SK-N-SH (cell line): ENCODE results near the gene SV2B. TPM values are rescaled to one million over a fixed set of nuclear protein-coding genes. Genes with fewer than 3 reads are reported as not detected.

ENCODE experiments used
- CTCF ChIA-PET: fragments of 300-600, 350-600 bp; formaldehyde crosslinking; extraction: SDS; loops from one replicate; lab custom pipeline; 2021; lab: Yijun Ruan, JAX
- POLR2A ChIA-PET: fragments of 350-600 bp; sonication (Branson Sonifier 250); formaldehyde crosslinking; extraction: SDS; loops from one replicate; lab custom pipeline; 2020; ENCODE audit warnings: antibody characterized with exemption, inconsistent platforms; lab: Yijun Ruan, JAX
- DNase-seq: peaks from one replicate; pipeline ENCODE4 v3.0.0; 2012
- H2AFZ ChIP-seq: fragments of 200-600 bp; sonication (generic); 2 replicates; pipeline ENCODE4 v1.8.1; 2016; ENCODE audit warnings: antibody characterized with exemption, mild to moderate bottlenecking, low read depth
- H3F3A ChIP-seq: fragments of 200-600 bp; sonication (generic); replicated peaks from 2 replicates; pipeline ENCODE3; 2016; ENCODE audit warnings: antibody characterized with exemption, mild to moderate bottlenecking; ENCODE audit not compliant: insufficient read depth
- H3K27ac ChIP-seq, 2 experiments: fragments of 200-500 bp in 1 of 2; fragments of 200-600 bp in 1 of 2; sonication (Bioruptor generic) in 1 of 2; sonication (generic), shearing (Covaris generic) in 1 of 2; 2 replicates each; pipeline versions ENCODE4 v1.5.1 to v1.6.1; 2014 to 2016; ENCODE audit warnings: low read depth in 2 of 2, inconsistent platforms in 1 of 2, low read length in 1 of 2, mild to moderate bottlenecking in 1 of 2, mixed read lengths in 1 of 2
- H3K27me3 ChIP-seq: fragments of 200-600 bp; sonication (generic), shearing (Covaris generic); 2 replicates; pipeline ENCODE4 v1.6.1; 2016; ENCODE audit warnings: mixed run types; ENCODE audit not compliant: insufficient read depth
- H3K36me3 ChIP-seq, 2 experiments: fragments of 200-500 bp in 1 of 2; fragments of 200-600 bp in 1 of 2; sonication (Bioruptor generic) in 1 of 2; sonication (generic) in 1 of 2; replicated peaks in 1 of 2; 2 replicates each; pipeline versions ENCODE3 to v1.5.1; 2014 to 2016; ENCODE audit warnings: low read length in 1 of 2, mild to moderate bottlenecking in 1 of 2; ENCODE audit not compliant: insufficient read depth in 2 of 2, control insufficient read depth in 1 of 2
- H3K4me1 ChIP-seq, 2 experiments: fragments of 200-500 bp in 1 of 2; fragments of 200-600 bp in 1 of 2; sonication (Bioruptor generic) in 1 of 2; sonication (generic), shearing (Covaris generic) in 1 of 2; 2 replicates each; pipeline versions ENCODE4 v1.5.1 to v1.6.1; 2014 to 2016; ENCODE audit warnings: low read depth in 1 of 2, low read length in 1 of 2, mixed run types in 1 of 2; ENCODE audit not compliant: insufficient read depth in 2 of 2, control insufficient read depth in 1 of 2
- H3K4me2 ChIP-seq: fragments of 200-600 bp; sonication (generic), shearing (Covaris generic); 2 replicates; pipeline ENCODE4 v1.6.1; 2017; ENCODE audit warnings: mixed run types
- H3K4me3 ChIP-seq, 2 experiments: fragments of 200-500 bp in 1 of 2; fragments of 200-600 bp in 1 of 2; sonication (Bioruptor generic) in 1 of 2; sonication (generic), shearing (Covaris generic) in 1 of 2; 2 replicates each; pipeline versions ENCODE4 v1.5.1 to v1.8.1; 2014 to 2016; ENCODE audit warnings: low read depth in 2 of 2, inconsistent platforms in 1 of 2, low read length in 1 of 2, mild to moderate bottlenecking in 1 of 2, mixed read lengths in 1 of 2, moderate library complexity in 1 of 2
- H3K79me2 ChIP-seq: fragments of 200-600 bp; sonication (generic); 2 replicates; pipeline ENCODE4 v1.8.1; 2017; ENCODE audit warnings: mild to moderate bottlenecking; ENCODE audit not compliant: insufficient read depth
- H3K9ac ChIP-seq: fragments of 200-600 bp; sonication (generic); 2 replicates; pipeline ENCODE4 v1.6.1; 2017; ENCODE audit warnings: mixed run types
- H3K9me2 ChIP-seq: fragments of 200-600 bp; sonication (generic); 2 replicates; pipeline ENCODE4 v1.6.1; 2017; ENCODE audit warnings: mixed run types
- H3K9me3 ChIP-seq: fragments of 200-600 bp; sonication (generic); 2 replicates; pipeline ENCODE4 v1.6.1; 2017; ENCODE audit warnings: mixed run types, mild to moderate bottlenecking, moderate library complexity
- H4K20me1 ChIP-seq: fragments of 200-600 bp; sonication (generic); 2 replicates; pipeline ENCODE4 v1.6.1; 2017; ENCODE audit warnings: mild to moderate bottlenecking, mixed run types; ENCODE audit not compliant: insufficient read depth
- ELF1 ChIP-seq: IDR thresholded peaks from 2 replicates; pipeline ENCODE4 v1.4.0; 2012
- EZH2phosphoT487 ChIP-seq: fragments of 200-600 bp; sonication (generic); IDR thresholded peaks from 2 replicates; pipeline ENCODE4 v1.6.1; 2017; ENCODE audit warnings: low read depth, mixed run types, mild to moderate bottlenecking, antibody characterized with exemption, moderate library complexity, borderline replicate concordance
- FOSL2 ChIP-seq: IDR thresholded peaks from 2 replicates; pipeline ENCODE4 v1.4.0; 2012; ENCODE audit warnings: low read depth, mild to moderate bottlenecking, moderate library complexity, borderline replicate concordance
- FOXM1 ChIP-seq: IDR thresholded peaks from 2 replicates; pipeline ENCODE4 v1.4.0; 2012; ENCODE audit warnings: low read depth, mild to moderate bottlenecking
- MAX ChIP-seq: IDR thresholded peaks from 2 replicates; pipeline ENCODE4 v1.4.0; 2012; ENCODE audit warnings: low read depth
- MEF2A ChIP-seq: IDR thresholded peaks from 2 replicates; pipeline ENCODE4 v1.4.0; 2012; ENCODE audit warnings: low read depth, borderline replicate concordance
- NFIC ChIP-seq: IDR thresholded peaks from 2 replicates; pipeline ENCODE4 v1.4.0; 2012; ENCODE audit warnings: borderline replicate concordance
- POLR2AphosphoS5 ChIP-seq: IDR thresholded peaks from 2 replicates; pipeline ENCODE4 v1.6.1; 2012; ENCODE audit warnings: low read depth, low read length
- REST ChIP-seq: IDR thresholded peaks from 2 replicates; pipeline ENCODE4 v1.6.1; 2012; ENCODE audit warnings: mild to moderate bottlenecking, low read depth, low read length, moderate library complexity
- RFX5 ChIP-seq: IDR thresholded peaks from 2 replicates; pipeline ENCODE4 v1.6.1; 2012; ENCODE audit warnings: mild to moderate bottlenecking, improper control_type of control experiment, low read length
- SMC3 ChIP-seq: IDR thresholded peaks from 2 replicates; pipeline ENCODE4 v1.6.1; 2012; ENCODE audit warnings: low read depth, low read length, improper control_type of control experiment
- TAF1 ChIP-seq: IDR thresholded peaks from 2 replicates; pipeline ENCODE4 v1.6.1; 2012; ENCODE audit warnings: low read depth, mild to moderate bottlenecking, low read length, moderate library complexity, borderline replicate concordance
- TCF12 ChIP-seq: IDR thresholded peaks from 2 replicates; pipeline ENCODE4 v1.4.0; 2012
- TEAD4 ChIP-seq: IDR thresholded peaks from 2 replicates; pipeline ENCODE4 v1.4.0; 2012; ENCODE audit warnings: mild to moderate bottlenecking, borderline replicate concordance; ENCODE audit not compliant: insufficient read depth
- WGBS: methylation state at CpG from one replicate; pipeline ENCODE4 v1.1.6; 2017; ENCODE audit warnings: low lambda C conversion rate; 5-methylcytosine and 5-hydroxymethylcytosine counted together
- polyA plus RNA-seq, 3 experiments: library from polyadenylated mRNA; depleted of rRNA; stranded (reverse); fragments of >200 nt; gene quantifications; 2 replicates each; pipeline ENCODE4 v1.2.3, GENCODE V29; 2012
- TF ChIP-seq, protein P1 (sequence below): fragments of 150-350 bp; IDR thresholded peaks from 2 replicates; pipeline ENCODE4 v1.6.1; 2016; ENCODE audit warnings: mild to moderate bottlenecking, low read depth, low read length
- TF ChIP-seq, protein P2 (sequence below): IDR thresholded peaks from 2 replicates; pipeline ENCODE4 v1.4.0; 2012; ENCODE audit warnings: low read depth, borderline replicate concordance

The SV2B gene
- polyA plus RNA-seq, 1 of the 3 experiments (the other 2 are of a cell fraction) = not detected

DNA sequence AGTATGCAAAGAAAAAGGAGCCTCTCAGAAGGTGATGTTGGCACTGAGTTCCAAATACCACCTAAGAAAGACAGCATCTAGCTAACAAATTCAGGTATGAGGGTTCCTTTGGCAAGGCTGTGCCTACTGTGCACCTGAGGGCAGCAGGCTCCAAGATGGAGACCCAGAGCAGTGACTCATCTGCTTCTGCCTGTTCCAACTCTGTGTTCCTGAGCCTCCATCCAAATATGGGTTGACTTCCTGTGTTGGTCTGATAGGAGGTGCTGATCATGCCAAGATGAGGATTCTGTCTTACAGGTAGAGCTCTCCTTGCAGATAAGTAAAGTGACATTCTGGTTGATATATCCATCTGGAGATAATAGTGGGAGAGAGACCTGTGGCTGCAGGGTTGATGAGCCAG, 26.0 kb downstream of the SV2B start:
- Histone ChIP-seq H4K20me1 (no peaks in the 10 kb centered on the region), H3K36me3 (no peaks in the 10 kb centered on the region), H3K4me2 (no peak overlapping the region), H3K9ac (no peak overlapping the region), H3F3A (no peaks in the 10 kb centered on the region), H2AFZ (no peak overlapping the region), H3K4me1 (no peaks in the 10 kb centered on the region), H3K9me3 (no peaks in the 10 kb centered on the region), H3K27ac (no peak overlapping the region), H3K27me3 (no peaks in the 10 kb centered on the region), H3K4me3 (no peak overlapping the region), H3K79me2 (no peaks in the 10 kb centered on the region), H3K9me2 (no peaks in the 10 kb centered on the region)
- ChIA-PET POLR2A (no interaction called here), CTCF (interaction anchor here (0.6 kb wide), 1 partner anchor 1949 kb away, joined by 3 read pairs; no protein-coding TSS in a partner anchor)
- no peak for DNase-seq
- TF ChIP-seq NFIC (no peak), MAX (no peak), TAF1 (no peak), POLR2AphosphoS5 (no peak), RFX5 (no peak), FOSL2 (no peak), ELF1 (no peak), TCF12 (no peak)
- TF ChIP-seq, protein P1, sequence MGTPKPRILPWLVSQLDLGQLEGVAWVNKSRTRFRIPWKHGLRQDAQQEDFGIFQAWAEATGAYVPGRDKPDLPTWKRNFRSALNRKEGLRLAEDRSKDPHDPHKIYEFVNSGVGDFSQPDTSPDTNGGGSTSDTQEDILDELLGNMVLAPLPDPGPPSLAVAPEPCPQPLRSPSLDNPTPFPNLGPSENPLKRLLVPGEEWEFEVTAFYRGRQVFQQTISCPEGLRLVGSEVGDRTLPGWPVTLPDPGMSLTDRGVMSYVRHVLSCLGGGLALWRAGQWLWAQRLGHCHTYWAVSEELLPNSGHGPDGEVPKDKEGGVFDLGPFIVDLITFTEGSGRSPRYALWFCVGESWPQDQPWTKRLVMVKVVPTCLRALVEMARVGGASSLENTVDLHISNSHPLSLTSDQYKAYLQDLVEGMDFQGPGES = no peak
- TF ChIP-seq, protein P2, sequence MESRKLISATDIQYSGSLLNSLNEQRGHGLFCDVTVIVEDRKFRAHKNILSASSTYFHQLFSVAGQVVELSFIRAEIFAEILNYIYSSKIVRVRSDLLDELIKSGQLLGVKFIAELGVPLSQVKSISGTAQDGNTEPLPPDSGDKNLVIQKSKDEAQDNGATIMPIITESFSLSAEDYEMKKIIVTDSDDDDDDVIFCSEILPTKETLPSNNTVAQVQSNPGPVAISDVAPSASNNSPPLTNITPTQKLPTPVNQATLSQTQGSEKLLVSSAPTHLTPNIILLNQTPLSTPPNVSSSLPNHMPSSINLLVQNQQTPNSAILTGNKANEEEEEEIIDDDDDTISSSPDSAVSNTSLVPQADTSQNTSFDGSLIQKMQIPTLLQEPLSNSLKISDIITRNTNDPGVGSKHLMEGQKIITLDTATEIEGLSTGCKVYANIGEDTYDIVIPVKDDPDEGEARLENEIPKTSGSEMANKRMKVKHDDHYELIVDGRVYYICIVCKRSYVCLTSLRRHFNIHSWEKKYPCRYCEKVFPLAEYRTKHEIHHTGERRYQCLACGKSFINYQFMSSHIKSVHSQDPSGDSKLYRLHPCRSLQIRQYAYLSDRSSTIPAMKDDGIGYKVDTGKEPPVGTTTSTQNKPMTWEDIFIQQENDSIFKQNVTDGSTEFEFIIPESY = no peak

DNA sequence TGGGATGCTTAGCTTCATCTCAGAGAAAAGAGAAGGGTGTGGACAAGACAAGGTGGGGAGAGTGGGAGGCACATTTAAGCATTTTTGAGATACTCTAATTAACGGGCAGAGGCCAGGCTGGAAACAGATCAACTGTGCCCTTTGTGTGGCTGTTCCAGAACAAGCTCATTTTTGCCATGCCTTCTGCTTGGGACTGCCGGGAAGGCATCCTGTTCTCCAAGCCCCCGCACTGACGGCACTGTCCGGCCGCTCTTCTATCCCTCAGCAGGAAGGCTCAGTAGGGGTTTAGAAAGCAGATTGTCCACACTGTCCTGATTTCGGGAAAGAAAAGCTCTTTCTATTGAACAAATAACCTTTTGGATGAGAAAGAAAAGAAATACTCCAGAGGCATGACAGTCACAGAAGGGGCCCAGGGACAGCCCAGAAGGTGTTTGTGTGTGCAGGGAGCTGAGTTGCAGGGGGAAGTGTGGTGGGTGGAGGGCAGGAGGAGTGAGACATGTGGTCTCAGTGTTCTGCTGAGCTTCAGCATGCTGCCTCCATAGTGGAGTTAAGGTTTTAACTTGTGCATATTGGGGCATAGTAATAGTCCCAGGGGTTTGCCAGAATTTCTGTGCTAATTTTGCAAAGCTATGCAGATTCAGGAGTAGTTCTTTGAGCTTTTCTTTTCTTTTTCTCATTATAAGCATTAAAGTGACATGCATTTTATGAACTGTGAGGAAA, 27.3 kb downstream of the SV2B start:
- no peaks in the 10 kb centered on the region for H3K36me3 ChIP-seq
- H4K20me1 ChIP-seq = no peaks in the 10 kb centered on the region
- no peak overlapping the region for H2AFZ ChIP-seq
- H3K27ac ChIP-seq = no peak overlapping the region
- no peaks in the 10 kb centered on the region for H3K4me1 ChIP-seq
- H3K4me2 ChIP-seq = no peak overlapping the region
- no peaks in the 10 kb centered on the region for H3F3A ChIP-seq
- no peak overlapping the region for H3K9ac ChIP-seq
- no peak for DNase-seq
- H3K9me3 ChIP-seq = no peaks in the 10 kb centered on the region
- CTCF ChIA-PET = interaction anchor here (0.6 to 1.6 kb wide), 4 partner anchors 9 to 879 kb away, joined by 3 to 5 read pairs (median 4); partner anchors contain the start of gene SV2B
- POLR2A ChIA-PET = no interaction called here
- H3K79me2 ChIP-seq = no peaks in the 10 kb centered on the region
- 56% methylated on average over 7 of the region's 7 CpGs for WGBS
- no peak overlapping the region for H3K4me3 ChIP-seq
- no peaks in the 10 kb centered on the region for H3K27me3 ChIP-seq
- H3K9me2 ChIP-seq = no peaks in the 10 kb centered on the region
- TF ChIP-seq REST = no peak
- no peak for TF ChIP-seq SMC3
- TF ChIP-seq FOXM1 = no peak
- TF ChIP-seq TEAD4 = no peak
- no peak for TF ChIP-seq MEF2A
- no peak for TF ChIP-seq MAX
- no peak for TF ChIP-seq NFIC
- TF ChIP-seq RFX5 = no peak
- TF ChIP-seq, protein P1 = no peak
- no peak for TF ChIP-seq POLR2AphosphoS5
- no peak for TF ChIP-seq EZH2phosphoT487
- TF ChIP-seq TAF1 = no peak
